ENCODE data around the gene LDHA.

LDHA gene

GRCh38 chr11:18364495-18365073 is 29.8 kb upstream of the LDHA start:
- no peak overlapping the region for H3K27ac Mint-ChIP-seq
- DNase-seq = no peak
- no peaks in the 10 kb centered on the region for H3K27me3 Mint-ChIP-seq (ENCODE audit: low read depth, poor library complexity)
- no peak overlapping the region for H3K4me3 Mint-ChIP-seq
- peaks cover 36% of the 10 kb centered on the region for H3K36me3 Mint-ChIP-seq (ENCODE audit: low read depth)
- H3K9me3 Mint-ChIP-seq = no peaks in the 10 kb centered on the region
- TF ChIP-seq, protein P1, sequence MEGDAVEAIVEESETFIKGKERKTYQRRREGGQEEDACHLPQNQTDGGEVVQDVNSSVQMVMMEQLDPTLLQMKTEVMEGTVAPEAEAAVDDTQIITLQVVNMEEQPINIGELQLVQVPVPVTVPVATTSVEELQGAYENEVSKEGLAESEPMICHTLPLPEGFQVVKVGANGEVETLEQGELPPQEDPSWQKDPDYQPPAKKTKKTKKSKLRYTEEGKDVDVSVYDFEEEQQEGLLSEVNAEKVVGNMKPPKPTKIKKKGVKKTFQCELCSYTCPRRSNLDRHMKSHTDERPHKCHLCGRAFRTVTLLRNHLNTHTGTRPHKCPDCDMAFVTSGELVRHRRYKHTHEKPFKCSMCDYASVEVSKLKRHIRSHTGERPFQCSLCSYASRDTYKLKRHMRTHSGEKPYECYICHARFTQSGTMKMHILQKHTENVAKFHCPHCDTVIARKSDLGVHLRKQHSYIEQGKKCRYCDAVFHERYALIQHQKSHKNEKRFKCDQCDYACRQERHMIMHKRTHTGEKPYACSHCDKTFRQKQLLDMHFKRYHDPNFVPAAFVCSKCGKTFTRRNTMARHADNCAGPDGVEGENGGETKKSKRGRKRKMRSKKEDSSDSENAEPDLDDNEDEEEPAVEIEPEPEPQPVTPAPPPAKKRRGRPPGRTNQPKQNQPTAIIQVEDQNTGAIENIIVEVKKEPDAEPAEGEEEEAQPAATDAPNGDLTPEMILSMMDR (IDR thresholded peaks at IDR 0.05) = no peak
- H3K4me1 Mint-ChIP-seq = no peaks in the 10 kb centered on the region

DNA sequence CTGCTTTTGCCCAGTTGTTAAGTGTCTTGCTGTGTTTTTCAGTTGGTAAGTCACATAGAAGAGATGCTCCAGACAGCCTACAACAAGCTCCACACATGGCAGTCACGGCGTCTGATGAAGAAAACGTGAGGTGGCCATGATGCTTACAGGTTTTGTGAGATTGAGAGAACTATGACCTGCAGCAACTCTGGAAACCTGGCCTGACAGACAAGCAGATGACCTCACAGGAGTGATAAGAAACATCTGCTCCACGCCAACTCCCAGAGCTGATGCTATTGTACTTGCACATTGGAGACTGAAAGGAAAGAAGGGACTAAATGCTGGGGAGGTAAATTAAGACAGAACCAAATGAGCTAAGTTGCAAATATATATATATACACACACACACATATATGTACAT is 28.6 kb upstream of the LDHA start:
- H3K4me1 Mint-ChIP-seq = no peaks in the 10 kb centered on the region
- H3K9me3 Mint-ChIP-seq = no peaks in the 10 kb centered on the region
- TF ChIP-seq, protein P1 (IDR thresholded peaks at IDR 0.05) = no peak
- no peak for DNase-seq
- H3K27me3 Mint-ChIP-seq (ENCODE audit: low read depth, poor library complexity) = no peaks in the 10 kb centered on the region
- no peak overlapping the region for H3K27ac Mint-ChIP-seq
- H3K36me3 Mint-ChIP-seq (ENCODE audit: low read depth) = peaks cover 36% of the 10 kb centered on the region
- no peak overlapping the region for H3K4me3 Mint-ChIP-seq

DNA sequence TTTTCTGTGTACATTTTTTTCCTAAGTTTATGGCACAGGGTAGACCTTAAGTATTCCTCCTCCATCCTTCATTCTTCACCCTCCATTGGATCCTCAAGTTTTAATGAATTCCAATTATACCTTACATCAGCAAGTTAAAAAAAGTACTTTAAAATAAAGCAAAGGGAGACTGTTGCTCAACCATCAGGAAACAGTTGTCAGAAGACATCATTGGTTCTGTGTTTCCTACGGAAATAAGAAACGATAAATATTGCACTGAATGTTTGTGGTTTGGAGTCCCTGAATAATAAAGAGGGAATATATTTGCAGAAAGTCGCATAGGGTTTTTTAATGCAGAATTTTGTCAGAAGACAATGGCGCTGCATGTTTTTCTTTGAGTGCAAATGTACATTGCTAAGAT is 28.1 kb upstream of the LDHA start:
- H3K27me3 Mint-ChIP-seq (ENCODE audit: low read depth, poor library complexity) = no peaks in the 10 kb centered on the region
- no peak overlapping the region for H3K4me3 Mint-ChIP-seq
- DNase-seq = no peak
- no peak overlapping the region for H3K27ac Mint-ChIP-seq
- TF ChIP-seq, protein P1 (IDR thresholded peaks at IDR 0.05) = no peak
- H3K4me1 Mint-ChIP-seq = no peaks in the 10 kb centered on the region
- H3K36me3 Mint-ChIP-seq (ENCODE audit: low read depth) = peaks cover 33% of the 10 kb centered on the region
- no peaks in the 10 kb centered on the region for H3K9me3 Mint-ChIP-seq

DNA sequence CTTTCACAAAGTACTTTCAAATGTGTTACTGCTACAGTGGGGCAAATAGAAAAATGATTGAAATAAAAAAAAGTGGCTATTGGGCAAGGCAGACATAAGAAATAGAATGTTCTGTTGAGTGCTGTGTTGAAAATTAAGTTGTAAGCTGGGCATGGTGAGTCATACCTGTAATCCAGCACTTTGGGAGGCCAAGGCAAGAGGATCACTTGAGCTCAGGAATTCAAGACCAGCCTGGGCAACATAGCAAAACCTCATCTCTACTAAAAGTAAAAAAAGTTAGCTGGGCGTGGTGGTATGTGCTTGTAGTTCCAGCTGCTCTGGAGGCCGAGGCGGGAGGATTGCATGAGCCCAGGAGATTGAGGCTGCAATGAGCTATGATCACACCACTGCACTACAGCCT is 26.9 kb upstream of the LDHA start:
- no peaks in the 10 kb centered on the region for H3K4me1 Mint-ChIP-seq
- no peak overlapping the region for H3K4me3 Mint-ChIP-seq
- no peaks in the 10 kb centered on the region for H3K27me3 Mint-ChIP-seq (ENCODE audit: low read depth, poor library complexity)
- TF ChIP-seq, protein P1 (IDR thresholded peaks at IDR 0.05) = no peak
- no peak for DNase-seq
- no peak overlapping the region for H3K27ac Mint-ChIP-seq
- H3K36me3 Mint-ChIP-seq (ENCODE audit: low read depth) = peaks cover 31% of the 10 kb centered on the region
- H3K9me3 Mint-ChIP-seq = no peaks in the 10 kb centered on the region

GRCh38 chr11:18368221-18368620 is 26.1 kb upstream of the LDHA start:
- Mint-ChIP-seq H3K4me1 (no peaks in the 10 kb centered on the region), H3K4me3 (no peak overlapping the region), H3K27ac (peak overlapping the region; percentile 1)

DNA sequence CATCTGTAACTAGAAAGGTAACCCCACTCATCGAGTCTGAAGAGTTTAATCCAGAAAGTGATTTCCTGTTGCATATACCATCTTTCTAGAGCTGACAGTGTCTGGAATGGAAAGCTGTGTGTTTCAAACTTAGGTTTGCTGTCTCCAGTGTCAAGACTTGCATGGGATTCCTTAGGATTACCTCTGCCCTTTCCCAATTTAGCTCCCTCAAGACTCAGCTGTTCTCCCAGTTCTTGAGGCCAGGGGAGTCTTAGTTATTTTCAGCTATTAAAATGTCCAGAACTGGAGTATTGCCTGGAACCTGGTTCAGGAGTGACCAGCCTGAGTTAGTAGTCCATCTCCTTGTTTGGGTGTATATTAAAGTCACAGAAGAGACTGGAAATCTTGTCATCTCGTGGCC is 25.0 kb upstream of the LDHA start:
- H3K36me3 Mint-ChIP-seq (ENCODE audit: low read depth) = peaks cover 22% of the 10 kb centered on the region
- H3K4me3 Mint-ChIP-seq = no peak overlapping the region
- H3K4me1 Mint-ChIP-seq = no peaks in the 10 kb centered on the region
- no peak for DNase-seq
- no peaks in the 10 kb centered on the region for H3K9me3 Mint-ChIP-seq
- no peak overlapping the region for H3K27ac Mint-ChIP-seq
- no peaks in the 10 kb centered on the region for H3K27me3 Mint-ChIP-seq (ENCODE audit: low read depth, poor library complexity)
- TF ChIP-seq, protein P1 (IDR thresholded peaks at IDR 0.05) = no peak

More at GRCh38 chr11:18368221-18368620, 26.1 kb upstream of the LDHA start:
- Mint-ChIP-seq H3K9me3 (no peaks in the 10 kb centered on the region), H3K27me3 (ENCODE audit: low read depth, poor library complexity) (no peaks in the 10 kb centered on the region), H3K36me3 (ENCODE audit: low read depth) (peaks cover 30% of the 10 kb centered on the region)
- no peak for DNase-seq
- TF ChIP-seq, protein P1 (IDR thresholded peaks at IDR 0.05) = no peak
